Medulla oblongata (tissue), 1 donor: ENCODE data around the gene ZBP1.

Source experiments
- DNase-seq: peaks from one replicate; pipeline ENCODE4 v3.0.0-alpha.2; 2015; ENCODE audit errors: extremely low spot score

Gene ZBP1

GRCh38 chr20:57586370-57586793 lies 33.8 kb downstream of the ZBP1 start:
- peak; percentile 32 for DNase-seq

GRCh38 chr20:57585466-57586213 lies 34.6 kb downstream of the ZBP1 start:
- no peak for DNase-seq

DNA sequence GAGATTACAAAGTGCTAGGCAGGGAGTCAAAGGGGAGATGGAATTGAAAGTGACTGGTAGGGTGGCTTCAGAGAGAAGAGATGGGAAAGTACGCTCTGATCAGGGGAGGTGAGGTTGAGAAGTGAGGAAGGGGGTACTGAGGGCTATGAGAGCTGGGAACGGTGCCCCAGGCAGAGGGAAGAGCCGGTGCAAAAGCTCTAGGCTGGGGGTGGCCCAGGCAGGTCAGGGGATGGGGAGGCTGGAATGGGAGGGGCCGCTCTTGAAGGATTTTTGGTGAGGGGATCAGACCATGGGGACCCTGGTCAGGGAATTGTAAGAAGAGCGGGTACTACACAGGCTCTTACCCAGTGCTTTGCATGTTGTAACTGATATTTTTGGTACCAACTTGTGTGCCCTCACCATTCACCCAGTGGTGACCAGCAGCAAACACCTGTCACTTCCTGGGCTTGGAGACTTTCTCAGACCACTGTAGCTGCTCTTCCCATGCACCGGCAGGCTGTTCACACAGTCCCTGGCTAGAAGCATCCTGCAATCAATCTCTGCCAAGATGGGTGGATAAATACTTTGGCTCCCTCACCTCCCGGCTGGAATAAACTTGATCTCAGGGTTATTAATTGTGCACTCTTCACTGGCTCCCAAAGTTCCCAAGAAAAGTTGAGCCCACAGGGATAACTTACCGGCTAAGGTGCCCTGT lies 35.3 kb downstream of the ZBP1 start:
- DNase-seq, result no peak

DNA sequence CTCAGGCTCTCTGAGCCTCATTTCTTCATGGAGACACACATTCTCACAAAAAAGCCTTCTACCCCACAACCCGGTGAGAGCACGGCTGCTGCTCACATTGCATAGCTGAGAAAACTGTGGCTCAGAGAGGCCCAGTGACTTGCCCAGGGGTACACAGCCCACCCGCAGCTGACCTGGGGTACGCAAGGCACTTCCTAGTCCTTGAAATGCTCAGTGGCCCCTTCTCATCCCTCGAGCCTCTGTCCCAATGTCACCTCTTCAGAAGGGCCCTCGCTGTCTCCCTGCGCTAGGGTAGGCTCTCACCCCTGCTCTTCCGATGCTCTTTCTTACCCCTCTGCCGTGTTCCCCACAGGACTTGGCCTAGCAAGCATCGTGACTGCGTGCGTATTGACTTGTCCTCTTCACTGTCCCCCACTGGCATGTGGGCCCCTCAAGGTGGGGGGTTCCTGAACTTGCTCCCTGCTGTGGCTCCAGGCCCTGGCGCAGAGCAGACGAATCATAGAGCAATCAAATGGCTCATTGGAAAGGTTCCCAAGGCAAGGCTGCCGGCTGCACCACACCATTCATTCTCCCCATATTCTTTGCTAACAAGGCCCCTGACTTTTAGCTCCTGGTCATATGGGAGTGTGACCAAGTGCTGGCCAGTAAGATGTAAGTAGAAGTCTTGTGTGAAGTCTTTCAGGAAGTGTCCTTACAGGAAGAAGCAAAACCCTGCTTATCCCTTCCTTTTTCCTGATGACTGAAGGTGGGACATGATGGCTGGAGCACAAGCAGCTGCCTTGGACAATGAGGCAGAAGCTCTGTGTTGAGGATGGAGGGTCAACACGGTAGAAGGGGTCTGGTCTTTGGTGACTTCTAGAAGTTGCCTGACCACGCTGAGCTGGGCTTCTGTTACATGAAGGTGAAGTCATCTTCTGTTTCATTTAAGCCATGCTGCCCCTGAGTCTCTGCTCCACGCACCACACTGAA lies 36.7 kb downstream of the ZBP1 start:
- DNase-seq, result no peak

DNA sequence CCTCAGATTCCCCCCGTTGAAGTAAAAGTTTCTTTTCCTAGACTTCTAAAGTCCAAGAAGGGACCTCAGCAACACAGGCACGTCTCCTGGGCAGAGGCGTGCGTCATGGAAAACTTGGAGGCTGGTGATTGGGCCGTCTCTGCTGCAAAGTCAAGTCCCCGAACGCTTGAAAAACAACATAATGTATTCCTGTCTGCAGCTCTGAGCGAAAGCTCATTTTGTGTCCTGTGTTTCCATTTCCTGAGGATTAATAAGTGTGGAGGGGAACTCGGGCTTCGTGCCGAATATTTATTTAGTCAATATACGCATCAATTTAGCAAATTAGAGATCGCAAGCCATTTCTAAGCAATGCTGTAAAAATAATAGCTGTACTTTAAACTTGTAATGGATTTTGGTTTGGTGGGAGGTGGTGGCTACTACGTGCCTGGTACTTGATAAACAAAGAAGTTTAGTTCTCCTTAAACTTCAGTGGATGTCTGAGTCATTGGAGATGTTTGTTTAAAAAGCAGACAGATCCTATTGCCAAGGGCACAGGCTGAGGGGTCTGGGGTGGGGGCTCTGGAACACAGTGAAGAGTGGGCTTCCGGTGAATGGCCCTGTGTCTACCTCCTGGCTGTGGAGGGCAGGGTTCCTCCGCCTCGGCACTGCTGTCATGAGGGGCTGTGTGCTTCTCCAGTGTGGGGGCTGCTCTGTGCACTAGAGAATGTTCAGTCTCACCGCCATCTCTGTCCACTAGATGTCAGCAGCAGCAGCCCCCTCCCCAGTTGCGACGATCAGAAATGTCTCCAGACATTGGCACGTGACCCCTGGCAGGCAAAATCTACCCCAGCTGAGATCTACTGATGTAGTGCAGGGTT lies 37.6 kb downstream of the ZBP1 start:
- DNase-seq, result peak; percentile 58

DNA sequence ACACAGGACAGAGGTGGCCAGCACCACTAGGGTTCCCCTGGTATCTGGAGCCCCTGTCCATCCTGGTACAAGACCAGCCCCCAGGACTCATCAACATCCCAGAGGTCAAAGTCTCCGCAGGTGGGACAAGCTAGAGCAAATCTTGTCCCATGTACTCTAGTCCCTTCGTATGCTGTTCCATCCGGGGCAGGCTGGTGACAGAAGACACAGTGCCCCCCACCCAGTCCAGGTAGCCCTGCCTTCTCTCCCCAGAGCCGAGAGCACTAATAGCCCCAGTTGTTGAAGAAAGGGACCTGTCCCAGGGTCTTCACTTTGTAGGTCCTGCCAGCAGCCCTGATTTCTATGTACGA lies 38.2 kb downstream of the ZBP1 start:
- DNase-seq, result no peak

- DNase-seq, result peak; percentile 11
Measured at GRCh38 chr20:57581202-57582028, 38.8 kb downstream of the ZBP1 start.

GRCh38 chr20:57580478-57581201 lies 39.6 kb downstream of the ZBP1 start:
- no peak for DNase-seq

DNA sequence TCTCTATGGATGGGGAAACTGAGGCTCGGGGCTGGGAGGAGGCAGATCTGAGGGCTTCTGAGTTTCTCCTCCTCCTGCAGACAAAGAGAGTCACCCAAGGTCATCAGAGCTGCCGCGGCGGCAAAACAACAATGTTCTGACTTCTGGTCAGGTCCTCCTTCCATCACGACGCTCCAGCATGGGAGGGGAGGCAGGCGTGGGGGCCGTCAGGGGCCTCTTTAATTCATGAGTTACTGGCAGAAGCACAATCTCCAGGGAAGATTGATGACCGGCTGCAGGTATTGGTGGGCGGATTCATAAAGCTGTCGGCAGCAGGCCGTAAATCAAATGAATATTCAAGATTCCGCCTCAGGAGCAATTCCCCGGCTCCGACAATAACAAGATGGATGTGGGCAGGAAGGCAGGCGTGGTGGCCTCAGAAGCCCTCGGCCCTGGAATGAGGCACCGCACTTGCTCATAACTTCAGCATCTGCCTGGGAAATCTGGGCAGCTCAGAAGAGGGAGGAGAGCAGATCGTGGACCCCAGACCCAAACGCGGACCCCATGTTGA lies 40.3 kb downstream of the ZBP1 start:
- DNase-seq, result no peak

DNA sequence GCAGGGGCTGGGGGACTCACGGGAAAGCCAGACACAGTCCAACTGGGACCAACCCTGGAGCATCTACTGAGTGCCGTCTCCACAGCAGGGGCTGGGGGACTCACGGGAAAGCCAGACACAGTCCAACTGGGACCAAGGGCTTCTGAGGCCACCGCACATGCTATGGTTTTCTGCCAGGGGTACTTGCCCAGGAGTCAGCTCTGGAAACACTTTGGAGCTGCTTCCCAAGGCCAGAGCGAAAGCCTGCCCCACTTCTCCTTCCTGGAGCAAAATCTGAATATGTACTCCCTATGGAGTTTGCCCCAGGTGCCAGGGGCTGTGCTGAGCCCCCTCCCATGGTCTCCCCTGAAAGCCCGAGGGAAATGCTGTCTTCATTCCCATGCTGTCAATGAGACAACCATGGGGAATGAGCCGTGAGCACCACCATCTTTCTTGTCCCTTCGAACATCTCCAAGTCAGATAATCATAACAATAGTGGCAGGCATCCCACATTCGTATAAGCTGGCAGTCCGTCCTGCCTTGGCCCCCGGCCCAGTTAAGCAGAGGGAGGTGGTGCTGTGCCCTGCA lies 40.8 kb downstream of the ZBP1 start:
- no peak for DNase-seq

GRCh38 chr20:57578476-57579165 lies 41.6 kb downstream of the ZBP1 start:
- DNase-seq, result no peak

DNA sequence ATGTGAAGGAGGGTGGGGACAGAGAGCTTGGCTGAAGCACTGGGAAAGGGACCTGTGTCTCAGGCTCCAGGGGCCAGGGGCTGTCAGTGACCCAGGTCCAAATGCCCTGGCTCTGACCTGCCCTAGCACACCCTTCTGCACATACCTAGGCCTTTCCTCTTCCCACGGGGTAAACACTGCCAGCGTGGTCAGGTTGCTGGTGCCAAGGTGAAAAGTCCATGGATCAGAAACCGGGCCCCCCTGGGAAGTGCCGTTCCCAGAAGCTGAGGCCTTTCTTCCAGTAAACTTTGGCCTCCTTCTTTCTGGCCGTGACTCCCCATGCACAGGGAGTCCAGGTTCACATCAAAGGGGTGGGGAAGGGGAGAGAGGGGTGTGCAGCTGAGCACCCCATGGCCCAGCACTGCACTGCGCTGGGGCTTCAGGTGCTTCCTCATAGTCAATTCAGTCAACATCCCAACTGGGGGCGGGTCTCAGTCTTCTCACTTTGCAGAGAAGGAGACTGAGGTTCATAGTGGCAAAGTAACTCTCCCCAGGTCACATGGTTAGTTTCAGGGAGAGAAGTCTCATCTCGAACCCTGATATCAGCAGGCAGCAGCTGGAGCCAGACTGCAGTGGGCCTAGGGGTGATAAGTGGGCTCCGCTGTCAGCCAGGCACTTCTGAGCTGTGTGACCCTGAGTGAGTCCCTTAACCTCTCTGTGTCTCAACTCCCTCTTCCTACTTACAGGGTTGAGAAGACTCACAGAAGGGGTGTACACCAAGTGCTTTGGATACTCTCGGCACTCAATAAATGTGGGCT lies 42.3 kb downstream of the ZBP1 start:
- DNase-seq, result no peak

GRCh38 chr20:57576617-57577550 lies 43.3 kb downstream of the ZBP1 start:
- DNase-seq, result no peak

DNA sequence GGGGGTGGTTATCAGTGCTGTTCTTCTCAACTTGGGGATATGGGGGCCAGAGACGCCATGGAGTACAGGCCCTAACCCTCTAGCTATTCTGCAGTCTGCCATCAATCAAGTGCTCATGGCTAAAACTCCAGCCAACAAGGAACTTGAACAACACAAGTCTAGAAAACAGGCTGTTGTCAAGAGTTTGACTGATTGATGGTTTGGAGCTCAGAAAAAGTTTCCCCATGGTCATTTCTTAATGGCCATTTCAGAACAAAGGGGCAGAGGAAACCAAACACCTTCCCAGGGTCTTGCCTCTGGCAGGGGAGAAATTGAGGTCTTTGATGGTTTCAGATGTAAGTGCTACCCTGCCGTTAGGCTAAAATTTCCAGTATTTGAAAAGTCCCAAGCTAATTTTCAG lies 44.2 kb downstream of the ZBP1 start:
- no peak for DNase-seq

DNA sequence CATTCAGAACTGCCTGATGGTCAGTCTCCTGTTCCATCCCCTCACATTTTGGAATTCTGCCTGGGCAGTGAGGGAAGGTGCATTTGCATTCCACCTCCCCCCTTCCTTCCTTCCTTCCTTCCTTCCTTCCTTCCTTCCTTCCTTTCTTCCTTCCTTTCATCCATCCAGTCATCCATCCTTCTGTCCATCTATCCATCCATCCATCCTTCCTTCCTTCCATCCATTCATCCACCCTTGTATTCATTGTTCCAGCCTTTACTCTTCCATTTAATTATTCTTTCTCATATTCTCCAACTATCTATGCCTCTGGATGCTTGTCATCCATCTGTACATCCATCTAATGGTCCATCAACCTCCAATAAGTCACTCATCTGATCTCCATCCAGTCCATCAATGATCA lies 45.3 kb downstream of the ZBP1 start:
- DNase-seq, result no peak

DNA sequence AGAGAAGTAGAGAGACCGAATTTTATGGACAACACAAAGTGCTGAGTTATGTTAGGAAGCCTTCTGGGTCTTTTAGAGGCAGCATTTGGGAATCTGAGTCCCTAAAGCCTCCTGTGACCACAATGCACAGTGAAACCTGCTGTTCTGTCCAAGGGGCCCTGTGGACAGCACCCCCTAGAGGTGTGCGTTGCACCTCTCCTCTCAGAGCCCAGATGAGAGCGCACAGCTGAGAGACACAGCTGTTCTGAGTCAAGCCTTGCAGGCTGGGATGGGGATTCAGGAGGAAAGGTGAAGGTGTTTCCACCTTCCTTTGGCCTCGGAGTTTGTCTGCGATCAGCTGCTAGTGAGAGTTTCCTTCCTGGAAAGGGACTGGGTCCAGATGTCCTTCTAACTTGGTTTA lies 46.3 kb downstream of the ZBP1 start:
- no peak for DNase-seq

DNA sequence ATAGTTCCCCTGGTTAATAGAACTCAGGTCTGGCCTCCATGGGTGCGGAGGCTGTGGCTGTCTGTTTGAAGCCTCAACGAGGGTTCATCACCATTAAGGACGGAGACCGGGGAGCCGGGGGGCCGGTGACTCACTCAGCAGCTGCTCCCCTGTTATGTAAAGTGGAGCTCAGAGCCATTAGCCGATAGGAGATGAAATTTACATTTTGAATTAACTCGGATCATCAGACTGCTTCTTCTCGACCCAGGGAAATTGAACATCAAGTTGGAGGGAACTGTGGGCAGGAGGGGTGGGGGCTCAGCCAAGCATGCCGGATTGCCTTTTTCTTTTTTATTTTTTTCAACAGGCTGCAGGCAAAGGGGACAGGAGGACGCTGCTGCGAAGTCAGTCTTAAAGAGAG lies 47.0 kb downstream of the ZBP1 start:
- DNase-seq, result no peak
